HG03442 (cell line): Measurements from ENCODE around the gene RAD52.
A peak's percentile ranks its signal among the peaks of the same experiment; 100 is the strongest.

Experiments
- ATAC-seq: cut with Tn5 transposase; IDR thresholded peaks from one replicate; pipeline ENCODE4 v1.9.1; 2021; ENCODE audit warnings: mild to moderate bottlenecking, moderate library complexity; ENCODE audit not compliant: unreplicated experiment

Gene RAD52

GRCh38 chr12:949453-950191, at the start of gene RAD52:
Gene RAD52 (minus strand): TSS chr12:949694. CDS start chr12:933058, 16,636 bp downstream.
- ATAC-seq = peak; percentile 83

DNA sequence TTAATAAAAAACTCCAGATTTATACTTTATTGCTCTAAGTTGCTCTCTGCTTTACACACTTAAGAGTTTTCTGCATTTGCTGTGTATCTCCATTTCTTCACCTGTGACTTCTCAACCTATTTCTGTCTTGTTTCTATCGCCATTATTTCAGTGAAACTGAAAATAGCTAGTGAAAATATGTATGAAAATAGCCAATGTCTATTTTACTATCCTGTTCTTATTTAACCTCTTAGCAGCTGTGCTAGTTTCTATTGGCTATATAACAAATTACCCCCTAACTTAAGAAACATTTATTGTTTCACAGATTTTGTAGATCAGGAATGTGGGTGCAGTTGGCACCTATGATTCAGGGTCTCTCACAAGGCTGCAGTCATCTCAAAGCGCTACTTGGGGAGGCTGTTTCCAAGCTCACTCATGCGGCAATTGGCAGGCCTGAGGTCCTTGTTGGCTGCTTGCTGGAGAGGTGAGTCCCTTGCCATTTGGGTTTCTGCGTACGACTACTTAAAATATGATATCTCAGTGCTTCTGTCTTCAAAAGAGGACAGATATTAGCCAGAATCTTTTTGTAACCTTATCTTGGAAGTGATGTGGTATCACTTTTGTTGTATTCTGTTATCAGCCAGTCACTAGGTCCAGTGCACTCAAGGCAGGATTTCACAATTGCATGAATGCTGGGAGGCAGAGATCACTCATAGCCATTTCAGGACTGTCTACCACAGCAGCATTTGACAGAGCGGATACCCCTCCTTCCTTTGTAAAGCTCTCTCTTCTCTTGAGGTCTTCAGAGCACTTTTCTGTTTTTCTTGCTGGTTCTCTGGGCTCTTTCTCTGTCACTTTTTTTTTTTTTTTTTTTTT, 48.8 kb upstream of the RAD52 start:
- ATAC-seq = no peak

GRCh38 chr12:997505-997904, 48.0 kb upstream of the RAD52 start:
- no peak for ATAC-seq

GRCh38 chr12:996881-997280, 47.4 kb upstream of the RAD52 start:
- no peak for ATAC-seq

GRCh38 chr12:992647-993046, 43.2 kb upstream of the RAD52 start:
- ATAC-seq = no peak

DNA sequence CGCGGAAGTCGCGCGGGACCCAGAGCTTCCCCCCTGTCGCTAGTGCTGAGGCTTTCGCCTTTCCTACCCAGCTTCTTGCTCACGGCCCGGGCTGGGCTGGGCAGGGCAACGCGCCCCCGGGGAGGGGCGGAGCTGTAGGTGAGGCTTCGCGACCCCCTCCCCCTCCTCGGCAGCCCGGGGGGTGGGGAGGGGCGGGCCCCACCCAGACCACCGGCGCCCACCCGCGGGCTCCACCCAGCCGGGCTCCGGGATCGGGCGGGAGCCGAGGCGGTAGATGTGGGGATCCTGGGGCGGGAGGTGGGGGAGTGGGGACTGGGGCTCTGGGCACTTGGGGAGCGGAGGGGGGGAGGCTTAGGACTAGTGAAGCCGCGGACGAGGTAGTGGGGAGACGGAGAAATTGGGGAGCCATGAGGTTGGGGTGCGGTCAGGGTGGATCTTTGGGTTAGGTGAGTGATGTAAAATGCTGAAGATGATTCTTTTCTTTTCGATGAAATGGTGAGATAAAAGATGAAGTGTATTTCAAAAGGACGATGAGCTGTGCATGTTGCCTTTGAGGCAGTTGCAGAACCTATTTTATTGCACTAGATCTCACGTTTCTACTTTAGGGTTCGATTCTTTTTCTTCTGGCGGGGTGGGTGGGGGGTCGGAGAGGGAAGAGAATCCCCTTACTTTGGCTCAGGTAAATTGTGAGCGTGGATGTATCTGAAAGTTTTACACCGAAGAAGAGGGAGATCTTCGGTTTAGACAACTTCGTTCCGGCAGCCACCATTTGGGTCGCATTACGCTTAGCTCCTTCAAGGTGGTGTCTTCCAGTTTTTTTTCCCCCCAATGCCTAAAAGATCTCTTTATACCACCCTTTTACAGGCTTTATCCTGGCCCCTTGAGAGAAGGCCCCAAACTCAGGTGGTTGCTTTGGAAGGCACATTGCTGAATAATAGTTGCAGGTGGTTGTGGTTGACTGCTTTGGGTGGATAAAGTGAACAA, 42.1 kb upstream of the RAD52 start:
- no peak for ATAC-seq

- peak; percentile 78 for ATAC-seq
Measured at GRCh38 chr12:990661-991349, 41.3 kb upstream of the RAD52 start, which contains the start of gene ERC1. Gene ERC1 (plus strand): TSS chr12:991223. CDS start chr12:1027904, 36,681 bp downstream.

GRCh38 chr12:989751-990660, 40.5 kb upstream of the RAD52 start:
- peak; percentile 22 for ATAC-seq

GRCh38 chr12:989051-989450, 39.6 kb upstream of the RAD52 start:
- ATAC-seq = no peak

DNA sequence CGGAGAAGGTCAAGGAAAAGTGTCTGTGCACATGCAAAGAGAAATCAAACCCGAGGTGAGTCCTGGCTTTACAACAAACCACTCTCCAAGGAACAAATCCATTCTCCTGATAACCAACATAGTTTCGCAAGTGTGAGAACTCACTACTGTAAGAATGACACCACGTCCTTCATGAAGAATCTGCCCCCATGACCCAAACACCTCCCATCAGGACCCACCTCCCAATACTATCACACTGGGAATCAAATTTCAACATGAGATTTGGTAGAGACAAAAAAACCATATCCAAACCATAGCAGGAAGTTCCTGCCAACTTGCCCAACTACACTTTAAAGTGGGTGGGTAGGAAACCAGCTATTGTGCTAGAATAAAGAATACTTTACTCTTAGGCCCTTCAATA, 39.2 kb upstream of the RAD52 start:
- ATAC-seq = no peak

DNA sequence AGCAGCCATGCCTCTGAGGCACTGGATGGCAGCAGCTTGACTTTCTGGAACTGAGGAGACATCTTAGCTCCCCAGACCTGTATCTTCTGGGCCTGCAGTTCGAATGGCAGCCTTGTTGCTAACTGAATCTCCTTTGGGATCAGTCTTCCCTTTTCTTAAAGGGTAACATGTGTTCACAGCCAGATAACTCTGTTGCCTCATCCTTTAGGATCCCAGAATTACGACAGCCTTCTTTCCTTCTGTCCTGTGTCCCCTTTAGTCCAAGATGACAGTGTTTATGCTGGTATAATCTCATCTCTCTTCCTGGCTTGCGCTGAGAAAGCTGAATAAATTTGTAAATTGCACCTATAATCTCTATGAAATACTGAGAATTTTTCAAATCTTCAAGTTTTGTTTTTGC, 32.5 kb upstream of the RAD52 start:
- no peak for ATAC-seq

DNA sequence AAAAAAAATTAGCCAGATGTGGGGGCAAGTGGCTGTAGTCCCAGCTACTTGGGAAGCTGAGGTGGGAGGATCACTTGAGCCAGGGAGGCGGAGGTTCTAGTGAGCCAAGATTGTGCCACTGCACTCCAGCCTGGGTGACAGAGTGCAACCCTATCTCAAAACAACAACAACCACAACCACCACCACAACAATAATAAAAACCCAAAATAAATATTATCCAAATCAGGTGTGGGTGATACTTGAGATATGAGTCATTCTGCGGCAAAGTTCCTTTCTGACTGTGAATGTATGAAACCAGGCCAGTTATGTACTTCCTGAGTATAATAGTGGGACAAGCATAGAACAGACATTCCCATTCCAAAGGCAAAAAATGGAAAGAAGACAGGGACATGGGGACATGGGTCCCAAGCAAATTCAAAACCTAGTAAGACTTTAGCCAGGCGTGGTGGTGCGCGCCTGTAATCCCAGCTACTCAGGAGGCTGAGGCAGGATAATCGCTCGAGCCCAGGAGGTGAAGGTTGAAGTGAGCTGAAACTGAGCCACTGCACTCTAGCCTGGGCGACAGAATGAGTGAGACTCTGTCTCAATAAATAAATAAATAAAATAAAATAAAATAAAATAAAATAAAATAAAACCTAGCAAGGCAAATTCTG, 31.8 kb upstream of the RAD52 start:
- ATAC-seq = peak; percentile 46

DNA sequence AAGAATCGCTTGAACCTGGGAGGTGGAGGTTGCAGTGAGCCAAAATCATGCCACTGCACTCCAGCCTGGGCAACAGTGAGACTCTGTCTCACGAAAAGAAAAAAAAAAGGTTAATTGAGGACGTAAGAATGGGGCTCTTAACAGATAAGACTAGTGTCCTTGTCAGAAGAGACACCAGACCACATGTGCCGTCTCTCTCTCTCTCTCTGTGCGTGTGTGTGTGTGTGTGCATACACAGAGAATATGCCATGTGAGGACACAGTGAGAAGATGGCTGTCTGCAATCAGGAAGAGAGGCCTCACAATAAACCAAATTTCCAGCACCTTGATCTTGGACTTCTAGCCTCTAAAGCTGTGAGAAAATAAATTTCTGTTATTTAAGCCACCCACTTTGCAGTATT, 29.9 kb upstream of the RAD52 start:
- no peak for ATAC-seq

- no peak for ATAC-seq
Measured at GRCh38 chr12:977156-977555, 27.7 kb upstream of the RAD52 start.

DNA sequence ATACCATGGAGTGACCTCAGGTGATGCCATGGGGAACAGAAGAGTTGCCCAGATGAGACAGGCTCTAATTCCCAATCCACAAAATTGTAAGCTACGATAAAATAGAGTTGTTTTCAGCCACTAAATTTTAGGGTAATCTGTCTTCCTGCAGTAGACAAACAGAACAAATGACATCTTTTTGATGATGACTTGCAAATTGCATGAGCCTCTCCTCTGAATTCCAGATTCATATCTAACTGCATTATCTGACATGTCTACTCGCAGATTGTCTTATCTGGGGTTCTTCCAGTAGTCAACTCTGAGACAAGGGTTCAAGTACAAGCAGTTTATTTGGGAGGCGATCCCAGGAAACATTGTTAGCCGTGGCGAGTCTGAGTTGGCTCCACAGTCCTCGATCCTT, 27.1 kb upstream of the RAD52 start:
- ATAC-seq = no peak

DNA sequence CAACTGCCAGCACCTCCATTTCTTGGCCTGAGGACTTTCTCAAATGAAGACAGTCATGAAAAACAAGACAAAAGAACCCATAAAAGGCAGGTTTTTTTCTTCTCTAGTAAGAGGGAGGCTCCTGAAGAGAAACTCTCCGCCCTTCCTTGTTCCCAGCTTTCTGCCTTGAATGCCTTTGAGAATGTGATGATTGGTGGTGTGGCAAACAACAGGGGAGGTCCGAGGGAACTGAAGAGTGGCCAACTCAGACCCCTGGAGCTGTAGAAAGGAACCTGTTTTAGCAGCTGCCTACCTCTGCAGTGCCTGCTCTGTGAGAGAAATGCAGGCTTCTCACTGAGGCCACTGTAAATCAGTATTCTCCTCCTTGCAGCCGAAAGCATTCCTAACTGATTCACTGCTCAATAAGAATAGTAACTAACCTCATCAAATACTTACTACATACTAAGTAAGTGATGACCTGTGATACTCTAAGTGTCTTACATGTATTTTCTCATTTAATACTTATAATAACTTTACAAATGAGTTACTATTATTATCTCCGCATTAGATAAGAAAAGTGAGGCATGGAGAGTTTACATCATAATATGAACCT, 24.9 kb upstream of the RAD52 start:
- ATAC-seq = no peak

DNA sequence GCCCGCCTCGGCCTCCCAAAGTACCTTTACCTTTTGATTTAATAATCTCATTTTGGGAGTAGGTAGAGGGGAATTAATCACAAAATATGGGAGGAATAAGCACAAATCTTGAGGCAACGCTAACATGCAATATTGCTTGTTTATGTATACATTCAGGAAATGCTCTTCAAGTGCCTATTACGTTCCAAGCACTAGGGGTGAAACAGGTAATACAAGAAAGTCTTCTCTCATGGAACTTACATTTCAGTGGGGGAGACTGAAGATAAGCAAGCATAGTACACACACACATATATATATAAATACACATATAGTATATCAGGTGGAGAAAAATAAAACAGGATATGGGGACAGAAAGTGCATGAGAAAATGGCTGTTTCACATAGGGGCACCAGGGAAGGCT, 22.5 kb upstream of the RAD52 start:
- no peak for ATAC-seq

DNA sequence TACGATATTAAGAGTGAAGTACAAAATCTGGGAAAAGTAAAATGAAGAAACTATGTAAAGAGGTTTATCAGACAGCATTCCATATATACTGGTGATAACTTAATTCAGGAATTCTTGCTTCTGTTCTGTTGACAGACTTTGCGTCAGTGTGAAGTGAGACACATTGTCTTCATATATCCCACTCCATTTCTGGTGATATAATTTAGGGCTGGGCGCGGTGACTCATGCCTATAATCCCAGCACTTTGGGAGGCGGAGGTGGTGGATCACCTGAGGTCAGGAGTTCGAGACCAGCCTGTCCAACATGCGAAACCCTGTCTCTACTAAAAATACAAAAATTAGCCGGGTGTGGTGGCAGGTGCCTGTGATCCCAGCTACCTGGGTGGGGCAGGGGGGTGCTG, 20.3 kb upstream of the RAD52 start:
- no peak for ATAC-seq
